AG09309 (cell line): ENCODE data around the gene LSG1.

Source experiments
- DNase-seq: peaks from one replicate; pipeline ENCODE4 v3.0.0-alpha.2; 2010; ENCODE audit warnings: low read depth
- H3K4me3 ChIP-seq: 2 replicates; pipeline ENCODE4 v1.5.1; 2011; ENCODE audit warnings: mild to moderate bottlenecking, low read depth, low read length, moderate library complexity; ENCODE audit not compliant: control insufficient read depth
- TF ChIP-seq, protein P1 (sequence below): IDR thresholded peaks from 2 replicates; pipeline ENCODE4 v1.5.1; 2011; ENCODE audit warnings: mild to moderate bottlenecking, low read depth, low read length, inconsistent platforms; ENCODE audit not compliant: insufficient read depth, control insufficient read depth; ENCODE audit errors: missing control alignments

The LSG1 gene

GRCh38 chr3:194702545-194702944, 30.6 kb upstream of the LSG1 start:
- H3K4me3 ChIP-seq, result no peak overlapping the region
- TF ChIP-seq, protein P1, sequence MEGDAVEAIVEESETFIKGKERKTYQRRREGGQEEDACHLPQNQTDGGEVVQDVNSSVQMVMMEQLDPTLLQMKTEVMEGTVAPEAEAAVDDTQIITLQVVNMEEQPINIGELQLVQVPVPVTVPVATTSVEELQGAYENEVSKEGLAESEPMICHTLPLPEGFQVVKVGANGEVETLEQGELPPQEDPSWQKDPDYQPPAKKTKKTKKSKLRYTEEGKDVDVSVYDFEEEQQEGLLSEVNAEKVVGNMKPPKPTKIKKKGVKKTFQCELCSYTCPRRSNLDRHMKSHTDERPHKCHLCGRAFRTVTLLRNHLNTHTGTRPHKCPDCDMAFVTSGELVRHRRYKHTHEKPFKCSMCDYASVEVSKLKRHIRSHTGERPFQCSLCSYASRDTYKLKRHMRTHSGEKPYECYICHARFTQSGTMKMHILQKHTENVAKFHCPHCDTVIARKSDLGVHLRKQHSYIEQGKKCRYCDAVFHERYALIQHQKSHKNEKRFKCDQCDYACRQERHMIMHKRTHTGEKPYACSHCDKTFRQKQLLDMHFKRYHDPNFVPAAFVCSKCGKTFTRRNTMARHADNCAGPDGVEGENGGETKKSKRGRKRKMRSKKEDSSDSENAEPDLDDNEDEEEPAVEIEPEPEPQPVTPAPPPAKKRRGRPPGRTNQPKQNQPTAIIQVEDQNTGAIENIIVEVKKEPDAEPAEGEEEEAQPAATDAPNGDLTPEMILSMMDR, result no peak
- no peak for DNase-seq

- TF ChIP-seq, protein P1, result no peak
- no peak for DNase-seq
- no peak overlapping the region for H3K4me3 ChIP-seq
Measured at GRCh38 chr3:194696702-194697101, 24.7 kb upstream of the LSG1 start.

- DNase-seq, result no peak
- H3K4me3 ChIP-seq, result no peak overlapping the region
- TF ChIP-seq, protein P1, result no peak
Measured at GRCh38 chr3:194691481-194692283, 19.7 kb upstream of the LSG1 start.

- TF ChIP-seq, protein P1, result no peak
- DNase-seq, result no peak
- H3K4me3 ChIP-seq, result no peak overlapping the region
Measured at GRCh38 chr3:194690501-194691372, 18.7 kb upstream of the LSG1 start.

- DNase-seq, result no peak
- TF ChIP-seq, protein P1, result no peak
- peak overlapping the region; percentile 85 for H3K4me3 ChIP-seq
Measured at GRCh38 chr3:194689493-194689944, 17.5 kb upstream of the LSG1 start.

GRCh38 chr3:194688946-194689345, 17.0 kb upstream of the LSG1 start:
- no peak for DNase-seq
- TF ChIP-seq, protein P1, result no peak
- H3K4me3 ChIP-seq, result peak overlapping the region; percentile 85
